AG09309 (cell line): ENCODE results near the gene MAP6.
"Not testable (repeated sequence)": the region's sequence is repeated elsewhere in the genome, so short reads cannot be mapped to it uniquely, and the experiment has no call there.

Source experiments
- DNase-seq: peaks from one replicate; pipeline ENCODE4 v3.0.0-alpha.2; 2010; ENCODE audit warnings: low read depth
- H3K4me3 ChIP-seq: 2 replicates; pipeline ENCODE4 v1.5.1; 2011; ENCODE audit warnings: mild to moderate bottlenecking, low read depth, low read length, moderate library complexity; ENCODE audit not compliant: control insufficient read depth
- TF ChIP-seq, protein P1 (sequence below): IDR thresholded peaks from 2 replicates; pipeline ENCODE4 v1.5.1; 2011; ENCODE audit warnings: mild to moderate bottlenecking, low read depth, low read length, inconsistent platforms; ENCODE audit not compliant: insufficient read depth, control insufficient read depth; ENCODE audit errors: missing control alignments

MAP6 gene

DNA sequence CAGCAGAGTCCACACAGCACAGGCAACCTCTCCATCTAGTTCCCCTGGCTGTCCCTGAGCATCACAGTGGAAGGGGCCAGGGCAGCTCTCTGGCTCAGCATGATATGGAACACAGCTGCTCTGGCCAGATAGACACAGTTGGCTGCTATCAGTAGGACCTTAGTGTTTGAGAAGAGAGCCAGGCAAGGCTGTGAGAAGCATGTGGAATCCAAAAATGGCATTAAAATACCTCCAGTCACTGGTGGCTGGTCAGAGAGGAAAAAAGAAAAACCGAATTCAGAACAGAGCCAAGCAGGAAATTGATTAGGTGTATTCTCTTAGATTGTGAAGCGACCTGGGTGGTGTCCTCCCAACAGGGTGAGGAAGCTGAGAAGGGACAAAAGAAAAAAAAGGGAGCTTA lies 78.9 kb downstream of the MAP6 start:
- no peak for DNase-seq
- TF ChIP-seq, protein P1, sequence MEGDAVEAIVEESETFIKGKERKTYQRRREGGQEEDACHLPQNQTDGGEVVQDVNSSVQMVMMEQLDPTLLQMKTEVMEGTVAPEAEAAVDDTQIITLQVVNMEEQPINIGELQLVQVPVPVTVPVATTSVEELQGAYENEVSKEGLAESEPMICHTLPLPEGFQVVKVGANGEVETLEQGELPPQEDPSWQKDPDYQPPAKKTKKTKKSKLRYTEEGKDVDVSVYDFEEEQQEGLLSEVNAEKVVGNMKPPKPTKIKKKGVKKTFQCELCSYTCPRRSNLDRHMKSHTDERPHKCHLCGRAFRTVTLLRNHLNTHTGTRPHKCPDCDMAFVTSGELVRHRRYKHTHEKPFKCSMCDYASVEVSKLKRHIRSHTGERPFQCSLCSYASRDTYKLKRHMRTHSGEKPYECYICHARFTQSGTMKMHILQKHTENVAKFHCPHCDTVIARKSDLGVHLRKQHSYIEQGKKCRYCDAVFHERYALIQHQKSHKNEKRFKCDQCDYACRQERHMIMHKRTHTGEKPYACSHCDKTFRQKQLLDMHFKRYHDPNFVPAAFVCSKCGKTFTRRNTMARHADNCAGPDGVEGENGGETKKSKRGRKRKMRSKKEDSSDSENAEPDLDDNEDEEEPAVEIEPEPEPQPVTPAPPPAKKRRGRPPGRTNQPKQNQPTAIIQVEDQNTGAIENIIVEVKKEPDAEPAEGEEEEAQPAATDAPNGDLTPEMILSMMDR, result no peak
- H3K4me3 ChIP-seq, result no peak overlapping the region

DNA sequence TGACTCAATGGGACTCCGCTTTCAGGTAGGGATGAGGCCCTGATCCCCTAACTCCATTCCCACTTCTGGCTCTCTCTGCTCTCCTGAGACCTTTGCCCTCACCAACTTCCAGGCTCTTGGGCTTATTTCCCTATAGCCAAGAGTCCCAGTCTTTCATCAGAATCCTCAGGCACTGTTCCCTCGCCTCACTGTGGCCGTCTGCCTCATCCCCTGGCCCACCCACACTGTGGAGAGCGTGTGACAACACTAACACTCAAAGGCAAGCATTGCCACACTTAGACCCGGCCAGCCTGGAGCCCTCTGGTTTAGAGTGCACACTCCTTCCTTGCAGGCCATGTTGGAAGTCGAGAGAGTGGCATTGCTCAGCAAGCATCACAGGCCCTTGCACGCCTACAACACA lies 79.8 kb downstream of the MAP6 start:
- DNase-seq, result no peak
- TF ChIP-seq, protein P1, result no peak
- no peak overlapping the region for H3K4me3 ChIP-seq

DNA sequence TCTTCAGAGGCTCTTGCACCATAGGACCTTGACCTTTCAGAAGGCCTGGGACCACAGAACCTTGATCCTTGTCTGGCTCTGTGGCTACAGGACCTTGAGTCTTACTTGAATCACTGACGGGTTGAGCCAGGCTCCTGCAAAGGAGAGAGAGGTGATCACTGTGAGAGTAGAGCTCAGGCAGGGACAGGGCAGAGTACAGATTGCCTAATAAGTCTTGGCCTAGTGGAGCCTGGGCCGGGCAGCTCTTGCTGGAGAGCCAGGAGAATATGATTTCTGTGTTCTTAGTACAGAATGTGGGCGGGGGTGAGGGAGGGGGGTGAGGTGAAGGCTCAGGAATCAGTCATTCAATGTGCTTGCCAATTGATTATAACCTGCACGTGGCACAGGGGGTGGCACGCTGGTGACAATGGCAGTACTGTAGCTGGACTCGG lies 80.8 kb downstream of the MAP6 start:
- DNase-seq, result no peak
- H3K4me3 ChIP-seq, result no peak overlapping the region
- TF ChIP-seq, protein P1, result no peak

DNA sequence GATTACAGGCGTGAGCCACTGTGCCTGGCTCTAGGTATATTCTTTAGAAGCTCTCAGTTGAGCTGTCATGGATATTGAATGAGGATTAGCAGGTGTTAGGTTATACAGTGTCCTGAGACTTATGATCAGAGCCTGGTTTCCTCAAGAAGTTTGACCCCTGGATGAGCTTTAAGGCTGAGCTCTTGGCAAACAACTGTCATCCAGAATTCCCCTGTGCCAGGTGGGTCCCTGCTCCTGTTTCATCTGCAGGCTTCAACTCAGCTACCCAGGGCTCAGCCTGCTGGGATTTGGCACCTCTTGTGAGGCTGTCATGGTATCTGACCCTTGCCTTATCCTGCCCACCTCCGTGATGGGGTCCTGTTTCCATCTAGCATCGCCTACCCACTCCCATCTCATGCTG lies 82.4 kb downstream of the MAP6 start:
- H3K4me3 ChIP-seq, result no peak overlapping the region
- DNase-seq, result no peak
- TF ChIP-seq, protein P1, result no peak

DNA sequence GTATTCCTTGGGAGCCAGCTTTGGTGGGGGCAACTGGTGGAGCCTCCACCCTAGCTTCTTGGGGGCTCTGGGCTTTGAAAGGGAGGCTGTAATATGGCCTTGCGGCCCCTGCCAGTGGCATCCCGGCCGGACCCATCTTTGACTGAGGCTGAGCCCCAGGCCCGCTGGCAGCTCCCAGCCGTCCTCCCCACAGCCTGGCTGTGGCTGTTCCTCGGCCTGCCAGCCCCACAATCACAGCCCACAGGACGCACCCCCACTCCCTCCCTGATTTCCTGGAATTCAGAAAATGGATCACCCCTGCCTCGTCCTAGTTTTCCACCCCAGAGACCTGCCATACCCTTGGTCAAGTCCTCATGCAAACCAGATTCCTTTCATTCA lies 83.6 kb downstream of the MAP6 start:
- TF ChIP-seq, protein P1, result no peak
- no peak for DNase-seq
- no peak overlapping the region for H3K4me3 ChIP-seq

DNA sequence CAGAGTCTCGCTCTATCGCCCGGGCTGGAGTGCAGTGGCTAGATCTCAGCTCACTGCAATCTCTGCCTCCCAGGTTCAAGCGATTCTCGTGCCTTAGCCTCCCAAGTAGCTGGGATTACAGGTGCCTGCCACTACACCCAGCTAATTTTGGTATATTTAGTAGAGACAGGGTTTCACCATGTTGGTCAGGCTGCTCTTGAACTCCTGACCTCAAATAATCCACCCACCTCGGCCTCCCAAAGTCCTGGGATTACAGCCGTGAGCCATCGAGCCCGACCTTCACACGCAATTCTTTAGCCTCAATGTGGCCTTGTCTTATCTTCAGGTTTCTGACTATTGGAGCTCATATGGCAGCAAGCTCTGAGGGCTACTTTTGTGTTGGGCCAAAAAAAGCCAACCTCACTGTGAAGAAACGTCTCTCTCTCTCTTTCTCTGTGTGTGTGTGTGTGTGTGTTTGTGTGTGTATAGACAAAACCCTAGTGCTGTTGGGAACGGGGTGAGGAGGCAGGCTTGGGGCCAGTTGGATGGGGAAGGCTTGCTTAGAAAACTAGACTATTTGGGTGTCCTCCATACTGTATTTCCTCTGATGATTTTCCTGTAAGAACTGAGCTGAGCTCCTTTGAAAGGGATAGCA lies 84.1 kb downstream of the MAP6 start:
- not testable (repeated sequence) for DNase-seq, H3K4me3 ChIP-seq

DNA sequence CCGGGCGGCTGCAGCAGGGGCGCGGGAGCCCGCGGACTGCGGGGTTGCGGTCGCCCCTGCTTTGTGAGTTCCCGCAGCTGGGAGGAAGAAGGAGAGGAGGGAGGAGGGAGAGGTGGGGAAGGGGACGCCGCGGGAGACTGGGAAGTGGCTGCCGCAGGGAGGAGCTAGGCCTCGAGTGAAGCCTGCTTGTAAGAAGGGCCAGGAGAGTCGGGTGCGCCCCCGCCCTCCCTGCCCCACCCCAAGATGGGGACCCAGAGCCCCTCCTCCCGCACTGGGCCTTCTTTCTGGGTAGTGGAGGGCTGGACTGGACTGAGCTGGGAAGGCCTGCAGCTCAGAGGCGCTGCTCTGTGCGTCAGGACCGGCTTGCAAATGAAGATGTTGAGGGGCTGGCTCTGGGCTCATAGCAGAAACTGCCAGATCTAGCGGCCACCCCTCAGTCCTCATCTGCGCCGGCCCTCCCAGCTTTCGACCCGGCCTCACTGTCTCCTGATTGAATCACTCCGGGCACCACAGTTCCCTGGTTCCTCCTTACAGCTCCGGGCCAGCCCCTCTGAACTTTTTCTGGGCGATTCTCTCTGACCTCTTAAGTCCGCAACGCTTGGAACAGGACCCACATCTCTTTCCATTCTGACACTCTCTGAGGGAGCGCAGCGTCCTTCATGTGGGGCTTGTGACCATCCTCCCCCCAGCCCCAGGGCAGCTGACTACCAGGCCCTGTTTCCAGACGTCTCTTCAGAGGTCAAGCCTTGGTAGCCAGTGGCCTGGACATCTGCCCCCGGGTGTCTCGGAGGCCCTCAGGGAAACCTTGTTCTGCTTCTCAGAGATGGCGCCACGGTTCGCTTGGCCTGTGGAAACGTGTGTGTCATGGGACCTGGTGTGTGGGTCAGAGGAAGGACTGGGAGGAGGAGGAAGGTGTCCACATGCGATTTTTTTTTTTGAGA lies 84.8 kb downstream of the MAP6 start:
- no peak for DNase-seq
- H3K4me3 ChIP-seq, result peak overlapping the region; percentile 93
- TF ChIP-seq, protein P1, result no peak
